ENCODE data around the gene CADPS2.

- TF ChIP-seq POLR2AphosphoS5 (IDR thresholded peaks at IDR 0.05; ENCODE audit: low read depth, low read length), result no peak
- no peak for TF ChIP-seq TAF1 (IDR thresholded peaks at IDR 0.05; ENCODE audit: low read depth, low read length)
These were observed 491.7 kb downstream of the CADPS2 start for GRCh38 chr7:122394512-122394911.
